Islet precursor cell (in vitro differentiated cells): ENCODE results near the gene CDK2AP2.
"Not testable (repeated sequence)": the region's sequence is repeated elsewhere in the genome, so short reads cannot be mapped to it uniquely, and the experiment has no call there.

Experiments
- DNase-seq: peaks from one replicate; pipeline ENCODE4 v3.0.0-alpha.2; 2018

CDK2AP2 gene, protein sequence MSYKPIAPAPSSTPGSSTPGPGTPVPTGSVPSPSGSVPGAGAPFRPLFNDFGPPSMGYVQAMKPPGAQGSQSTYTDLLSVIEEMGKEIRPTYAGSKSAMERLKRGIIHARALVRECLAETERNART

DNA sequence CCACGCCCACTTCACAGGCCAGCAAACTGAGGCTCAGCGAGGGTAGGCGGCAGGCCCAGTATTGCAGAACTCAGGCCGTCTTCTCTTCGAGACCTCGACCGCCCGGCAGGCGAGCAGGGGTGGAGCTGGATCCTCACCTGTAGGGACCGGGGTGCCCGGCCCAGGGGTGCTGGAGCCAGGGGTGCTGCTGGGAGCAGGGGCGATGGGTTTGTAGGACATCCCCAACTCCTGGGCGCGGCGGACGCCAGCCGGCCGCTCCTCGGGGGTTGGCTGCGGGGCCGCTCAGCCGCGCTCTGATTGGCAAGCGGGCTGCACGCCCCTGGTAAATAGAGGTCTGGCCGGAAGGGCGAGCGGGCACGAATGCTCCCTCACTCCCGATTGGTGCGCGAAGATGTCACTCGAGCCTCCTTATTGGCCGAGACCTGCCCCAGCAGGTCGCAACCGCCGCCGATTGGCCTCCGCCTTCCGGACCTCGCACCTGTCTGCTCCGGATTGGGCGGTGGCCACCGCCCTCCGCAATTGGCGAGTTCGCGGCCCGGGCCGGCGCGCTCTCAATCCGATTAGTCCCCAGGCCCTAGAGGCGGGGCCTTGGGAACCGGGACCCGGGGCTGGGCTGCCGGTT is at the start of gene CDK2AP2:
CDK2AP2 (minus strand) TSS at position 299 of the 622 bp plus-strand sequence; CDS start at position 219, 80 bp downstream.
- peak; percentile 100 for DNase-seq

- no peak for DNase-seq
Observed at GRCh38 chr11:67556244-67556643, 48.3 kb upstream of the CDK2AP2 start.

DNA sequence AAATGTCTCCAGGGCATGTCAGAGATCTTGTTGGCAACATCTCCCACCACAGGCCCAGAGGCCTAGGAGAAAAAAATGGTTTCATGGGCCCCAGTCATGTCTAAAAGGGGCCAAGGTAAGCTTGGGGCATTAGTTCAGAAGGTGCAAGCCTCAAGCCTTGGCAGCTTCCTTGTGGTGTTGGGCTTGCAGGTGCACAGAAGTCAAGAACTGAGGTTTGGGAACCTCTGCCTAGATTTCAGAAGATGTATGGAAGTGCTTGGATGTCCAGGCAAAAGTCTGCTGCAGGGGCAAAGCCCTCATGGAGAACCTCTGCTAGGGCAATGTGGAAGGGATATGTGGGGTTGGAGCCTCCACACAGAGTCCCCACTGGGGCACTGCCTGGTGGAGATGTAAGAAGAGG is 43.7 kb upstream of the CDK2AP2 start:
- DNase-seq, result not testable (repeated sequence)

DNA sequence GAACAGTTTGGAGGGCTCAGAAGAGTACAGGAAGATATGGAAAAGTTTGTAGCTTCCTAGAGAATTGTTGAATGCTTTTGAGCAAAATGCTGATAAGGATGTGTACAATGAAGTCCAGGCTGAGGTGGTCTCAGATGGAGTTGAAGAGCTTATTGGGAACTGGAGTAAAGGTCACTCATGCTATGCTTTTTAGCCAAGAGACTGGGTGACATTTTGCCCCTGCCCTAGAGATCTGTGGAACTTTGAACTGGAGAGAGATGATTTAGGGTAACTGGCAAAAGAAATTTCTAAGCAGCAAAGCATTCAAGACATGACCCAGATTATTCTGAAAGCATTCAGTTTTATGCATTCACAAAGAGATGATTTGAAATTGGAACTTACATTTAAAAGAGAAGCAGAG is 43.2 kb upstream of the CDK2AP2 start:
- DNase-seq, result no peak

- no peak for DNase-seq
Observed at GRCh38 chr11:67548555-67549110, 40.7 kb upstream of the CDK2AP2 start.

GRCh38 chr11:67548112-67548511 is 40.1 kb upstream of the CDK2AP2 start:
- not testable (repeated sequence) for DNase-seq

- no peak for DNase-seq
Observed at GRCh38 chr11:67545280-67545679, 37.3 kb upstream of the CDK2AP2 start.

GRCh38 chr11:67544616-67545242 is 36.8 kb upstream of the CDK2AP2 start:
- no peak for DNase-seq

- DNase-seq, result no peak
Observed at GRCh38 chr11:67543585-67543984, 35.6 kb upstream of the CDK2AP2 start.

DNA sequence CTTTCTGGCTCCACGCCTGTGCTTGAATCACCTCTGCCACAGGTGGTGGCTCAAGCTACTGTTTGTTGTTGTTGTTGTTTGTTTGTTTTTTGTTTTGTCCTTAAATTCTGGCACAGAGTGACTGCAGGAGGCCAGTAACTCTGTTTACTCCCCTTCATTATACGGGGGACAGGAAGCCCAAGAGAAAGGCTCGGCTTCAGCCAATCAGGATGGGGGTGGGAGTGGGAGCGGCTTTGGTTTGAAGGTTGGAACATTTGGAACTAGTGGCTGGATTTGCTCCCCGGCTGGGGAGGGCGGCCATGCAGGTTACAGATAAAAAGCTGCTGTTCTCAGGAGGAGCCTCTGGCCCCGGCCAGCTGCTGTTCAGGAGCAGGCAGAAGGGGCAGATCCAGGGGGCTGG is 35.0 kb upstream of the CDK2AP2 start:
- no peak for DNase-seq

DNA sequence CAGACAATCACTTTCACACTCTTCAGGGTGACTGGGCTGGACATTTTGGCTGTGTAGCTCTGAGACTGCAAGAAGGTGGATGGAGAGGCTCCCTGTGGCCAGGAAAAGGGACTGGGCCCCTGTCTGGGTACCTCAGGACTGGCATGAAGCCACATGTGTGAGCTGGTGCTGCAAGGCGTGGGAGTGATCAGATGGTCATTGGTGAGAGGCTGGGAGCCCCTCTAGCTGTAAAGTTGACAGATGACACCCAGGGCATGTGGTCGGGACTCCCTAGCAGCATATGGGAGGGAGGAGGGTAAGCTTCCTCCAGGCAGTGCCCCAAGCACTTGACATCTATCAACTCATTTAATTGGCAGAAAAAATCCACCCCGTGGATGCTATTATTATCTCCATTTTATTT is 34.2 kb upstream of the CDK2AP2 start:
- DNase-seq, result no peak

- no peak for DNase-seq
Observed at GRCh38 chr11:67541198-67541597, 33.2 kb upstream of the CDK2AP2 start.

GRCh38 chr11:67539550-67539949 is 31.6 kb upstream of the CDK2AP2 start:
- DNase-seq, result no peak

GRCh38 chr11:67538823-67539505 is 31.0 kb upstream of the CDK2AP2 start:
- DNase-seq, result no peak

GRCh38 chr11:67538306-67538705 is 30.3 kb upstream of the CDK2AP2 start:
- no peak for DNase-seq

DNA sequence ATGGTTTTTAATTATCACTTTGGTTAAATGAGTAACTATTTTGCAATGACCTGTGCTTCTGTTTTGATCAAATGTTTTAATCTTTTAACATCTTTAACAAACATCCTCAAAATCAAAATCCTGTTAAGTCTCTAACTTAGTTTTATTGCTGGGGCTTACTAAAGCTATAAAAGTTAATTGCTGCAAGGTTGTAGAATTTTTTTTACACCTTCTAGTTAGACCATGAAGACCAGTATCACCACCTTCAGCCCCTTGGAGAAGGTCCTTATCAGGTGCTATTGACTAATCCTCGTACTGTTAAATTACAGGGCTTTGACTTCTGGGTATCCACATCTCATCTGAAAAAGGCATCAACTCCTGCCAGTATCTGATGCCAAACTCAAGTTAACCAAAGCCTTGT is 27.6 kb upstream of the CDK2AP2 start:
- DNase-seq, result no peak

- no peak for DNase-seq
Observed at GRCh38 chr11:67534070-67534679, 26.2 kb upstream of the CDK2AP2 start.

DNA sequence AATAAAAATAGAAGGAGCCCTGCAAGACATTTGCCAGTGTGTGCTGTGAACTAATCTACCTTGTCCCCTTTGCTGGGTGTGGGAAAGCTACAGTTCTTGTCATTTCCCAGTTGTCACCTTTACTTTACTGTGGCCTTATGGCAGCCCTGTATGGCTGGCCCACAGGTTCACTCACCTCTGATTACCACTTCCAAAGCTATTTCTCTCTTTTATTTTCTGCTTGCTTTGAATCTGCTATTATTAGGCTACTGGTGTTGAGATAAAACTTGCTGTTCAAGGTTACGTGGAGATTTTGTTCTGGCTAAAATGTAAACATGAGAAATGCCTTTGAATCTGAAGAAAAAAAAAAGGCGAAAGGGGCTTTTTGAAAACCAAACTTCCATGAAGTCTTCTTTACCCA is 24.9 kb upstream of the CDK2AP2 start:
- no peak for DNase-seq

- no peak for DNase-seq
Observed at GRCh38 chr11:67530282-67530592, 22.3 kb upstream of the CDK2AP2 start.

DNA sequence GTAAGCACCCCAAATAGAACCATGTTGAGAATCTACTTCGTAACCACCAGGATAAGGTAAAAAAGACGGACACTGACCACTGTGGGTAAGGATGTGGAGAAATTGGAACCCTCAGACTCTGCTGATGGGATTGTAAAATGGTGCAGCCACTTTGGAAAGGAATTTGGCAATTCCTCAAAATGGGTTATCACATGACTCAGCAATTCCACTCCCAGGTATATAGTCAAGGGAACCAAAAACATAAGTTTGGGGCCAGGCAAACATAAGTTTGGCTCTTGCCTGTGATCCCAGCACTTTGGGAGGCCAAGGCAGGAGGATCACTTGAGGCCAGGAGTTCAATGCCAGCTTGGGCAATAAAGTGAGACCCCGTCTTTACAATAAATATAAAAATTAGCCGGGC is 20.4 kb upstream of the CDK2AP2 start:
- peak; percentile 11 for DNase-seq

DNA sequence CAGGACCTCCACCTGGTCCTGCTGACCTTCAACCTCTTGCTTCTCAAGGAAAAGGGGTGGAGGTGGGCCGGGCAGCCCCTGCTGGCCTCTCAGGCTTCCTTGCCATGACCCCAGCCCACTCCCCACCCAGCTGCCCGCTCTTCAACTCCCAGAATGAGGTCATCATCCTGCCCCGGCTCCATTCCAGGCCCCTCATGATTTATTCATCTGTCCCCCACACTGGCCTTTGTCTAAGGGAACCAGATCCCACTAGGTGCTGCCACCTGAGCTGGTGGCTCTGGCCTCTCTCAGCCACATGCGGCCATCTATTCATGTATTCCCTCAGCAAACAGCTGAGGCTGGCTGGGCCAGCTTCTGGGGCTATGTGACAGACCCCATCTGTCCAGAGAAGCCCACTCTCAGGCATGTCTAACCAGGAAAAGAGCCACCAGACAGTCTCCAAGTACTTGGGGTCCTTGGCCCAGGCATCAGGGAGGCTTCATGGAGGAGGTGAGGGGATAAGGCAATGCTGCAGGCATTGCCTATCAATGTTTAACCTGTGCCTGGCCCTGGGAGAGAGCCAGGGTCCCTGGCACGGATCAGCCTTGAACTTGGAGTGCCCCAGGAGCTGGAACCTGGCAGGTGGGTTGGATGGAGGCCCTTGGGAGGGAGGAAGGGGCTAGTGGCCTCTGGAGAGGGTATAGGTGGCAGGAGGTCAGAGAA is 17.5 kb upstream of the CDK2AP2 start:
- DNase-seq, result peak; percentile 46

DNA sequence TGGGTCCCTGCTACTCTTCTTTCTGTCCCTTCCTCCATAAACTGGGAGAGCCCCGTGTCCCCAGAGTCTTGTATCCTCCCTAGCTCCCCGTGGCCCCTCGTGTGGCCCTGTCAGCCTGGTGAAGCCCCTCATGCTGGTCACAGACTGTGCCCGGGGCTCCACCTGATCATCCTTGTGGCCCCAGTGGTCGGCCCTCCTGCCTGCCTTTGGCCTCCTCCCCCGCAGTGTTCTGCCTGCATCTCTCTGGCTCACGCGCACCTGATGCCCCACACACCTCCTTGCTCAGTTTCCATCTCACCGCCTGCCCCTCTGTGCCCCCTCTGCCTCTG is 16.5 kb upstream of the CDK2AP2 start:
- DNase-seq, result no peak
